ENCODE measurements around the gene FBXO22. TPM values are rescaled to one million over a fixed set of nuclear protein-coding genes. Genes with fewer than 3 reads are reported as not detected.
"Not testable (repeated sequence)": the region's sequence is repeated elsewhere in the genome, so short reads cannot be mapped to it uniquely, and the experiment has no call there.

FBXO22 gene
- total RNA-seq, 1 donor from 2014 or later = 21.1 TPM

GRCh38 chr15:75866916-75867315 lies 36.8 kb upstream of the FBXO22 start:
- intact Hi-C loops (cut with micrococcal nuclease) = no loop called here
- no peak overlapping the region for H3K27ac ChIP-seq (replicated peaks)

GRCh38 chr15:75867449-75867848 lies 36.2 kb upstream of the FBXO22 start:
- intact Hi-C loops (cut with micrococcal nuclease) = no loop called here
- TF ChIP-seq, protein P1, sequence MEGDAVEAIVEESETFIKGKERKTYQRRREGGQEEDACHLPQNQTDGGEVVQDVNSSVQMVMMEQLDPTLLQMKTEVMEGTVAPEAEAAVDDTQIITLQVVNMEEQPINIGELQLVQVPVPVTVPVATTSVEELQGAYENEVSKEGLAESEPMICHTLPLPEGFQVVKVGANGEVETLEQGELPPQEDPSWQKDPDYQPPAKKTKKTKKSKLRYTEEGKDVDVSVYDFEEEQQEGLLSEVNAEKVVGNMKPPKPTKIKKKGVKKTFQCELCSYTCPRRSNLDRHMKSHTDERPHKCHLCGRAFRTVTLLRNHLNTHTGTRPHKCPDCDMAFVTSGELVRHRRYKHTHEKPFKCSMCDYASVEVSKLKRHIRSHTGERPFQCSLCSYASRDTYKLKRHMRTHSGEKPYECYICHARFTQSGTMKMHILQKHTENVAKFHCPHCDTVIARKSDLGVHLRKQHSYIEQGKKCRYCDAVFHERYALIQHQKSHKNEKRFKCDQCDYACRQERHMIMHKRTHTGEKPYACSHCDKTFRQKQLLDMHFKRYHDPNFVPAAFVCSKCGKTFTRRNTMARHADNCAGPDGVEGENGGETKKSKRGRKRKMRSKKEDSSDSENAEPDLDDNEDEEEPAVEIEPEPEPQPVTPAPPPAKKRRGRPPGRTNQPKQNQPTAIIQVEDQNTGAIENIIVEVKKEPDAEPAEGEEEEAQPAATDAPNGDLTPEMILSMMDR (IDR thresholded peaks at IDR 0.05; ENCODE audit: borderline replicate concordance) = no peak
- H3K27me3 ChIP-seq (ENCODE audit: low read depth) = no peaks in the 10 kb centered on the region

More at GRCh38 chr15:75866916-75867315, 36.8 kb upstream of the FBXO22 start:
- H3K9me3 ChIP-seq (replicated peaks) = no peaks in the 10 kb centered on the region
- no peaks in the 10 kb centered on the region for H3K27me3 ChIP-seq (ENCODE audit: low read depth)
- DNase-seq = no peak
- peaks cover 21% of the 10 kb centered on the region for H3K36me3 ChIP-seq
- H3K4me3 ChIP-seq = no peak overlapping the region
- H3K4me1 ChIP-seq = peaks cover 20% of the 10 kb centered on the region
- TF ChIP-seq, protein P1 (IDR thresholded peaks at IDR 0.05; ENCODE audit: borderline replicate concordance) = no peak

GRCh38 chr15:75868019-75868418 lies 35.7 kb upstream of the FBXO22 start:
- H3K27ac ChIP-seq (replicated peaks) = no peak overlapping the region
- no peak overlapping the region for H3K4me3 ChIP-seq
- intact Hi-C loops (cut with micrococcal nuclease) = no loop called here
- TF ChIP-seq, protein P1 (IDR thresholded peaks at IDR 0.05; ENCODE audit: borderline replicate concordance) = no peak
- DNase-seq = no peak
- peaks cover 18% of the 10 kb centered on the region for H3K4me1 ChIP-seq
- no peaks in the 10 kb centered on the region for H3K27me3 ChIP-seq (ENCODE audit: low read depth)
- H3K36me3 ChIP-seq = peaks cover 21% of the 10 kb centered on the region
- no peaks in the 10 kb centered on the region for H3K9me3 ChIP-seq (replicated peaks)

More at GRCh38 chr15:75867449-75867848, 36.2 kb upstream of the FBXO22 start:
- H3K36me3 ChIP-seq = peaks cover 21% of the 10 kb centered on the region
- H3K9me3 ChIP-seq (replicated peaks) = no peaks in the 10 kb centered on the region
- H3K4me3 ChIP-seq = no peak overlapping the region
- no peak overlapping the region for H3K27ac ChIP-seq (replicated peaks)
- H3K4me1 ChIP-seq = peaks cover 18% of the 10 kb centered on the region
- no peak for DNase-seq

- Histone ChIP-seq H3K27ac (replicated peaks) (no peak overlapping the region), H3K4me1 (peaks cover 18% of the 10 kb centered on the region), H3K4me3 (no peak overlapping the region), H3K36me3 (peaks cover 27% of the 10 kb centered on the region), H3K27me3 (ENCODE audit: low read depth) (no peaks in the 10 kb centered on the region), H3K9me3 (replicated peaks) (no peaks in the 10 kb centered on the region)
- TF ChIP-seq, protein P1 (IDR thresholded peaks at IDR 0.05; ENCODE audit: borderline replicate concordance) = no peak
- intact Hi-C loops (cut with micrococcal nuclease) = no loop called here
- no peak for DNase-seq
Measured at GRCh38 chr15:75869446-75869845, 34.2 kb upstream of the FBXO22 start.

- DNase-seq; H3K27me3 ChIP-seq (ENCODE audit: low read depth); H3K27ac ChIP-seq (replicated peaks); H3K9me3 ChIP-seq (replicated peaks); intact Hi-C loops (cut with micrococcal nuclease); H3K4me3 ChIP-seq: not testable (repeated sequence)
- H3K4me1 ChIP-seq = peaks cover 13% of the 10 kb centered on the region
- H3K36me3 ChIP-seq = peaks cover 40% of the 10 kb centered on the region
Measured at GRCh38 chr15:75871589-75871988, 32.1 kb upstream of the FBXO22 start.

- H3K36me3 ChIP-seq = peaks cover 40% of the 10 kb centered on the region
- no peak overlapping the region for H3K27ac ChIP-seq (replicated peaks)
- H3K27me3 ChIP-seq (ENCODE audit: low read depth) = no peaks in the 10 kb centered on the region
- H3K4me1 ChIP-seq = peaks cover 4% of the 10 kb centered on the region
- H3K9me3 ChIP-seq (replicated peaks) = no peaks in the 10 kb centered on the region
- H3K4me3 ChIP-seq = no peak overlapping the region
- no peak for DNase-seq
- intact Hi-C loops (cut with micrococcal nuclease) = no loop called here
- TF ChIP-seq, protein P1 (IDR thresholded peaks at IDR 0.05; ENCODE audit: borderline replicate concordance) = no peak
Measured at GRCh38 chr15:75872403-75872990, 31.2 kb upstream of the FBXO22 start.

All from left ventricle myocardium inferior (tissue), 1 donor.